OCI-LY7 (cell line): Measurements from ENCODE around the gene MRPL48. TPM values are rescaled to one million over a fixed set of nuclear protein-coding genes. Genes with fewer than 3 reads are reported as not detected.

Source experiments
- BruUV-seq: library from RNA; stranded (reverse); fragments of 400-500 nt; replicated peaks from 2 replicates; lab custom pipeline; 2021; lab: Mats Ljungman, UMichigan
- CTCF ChIA-PET: fragments of 300-600 bp; sonication (Branson Sonifier 250); formaldehyde crosslinking; loops from one replicate; lab custom pipeline; 2022; ENCODE audit warnings: antibody characterized with exemption; ENCODE audit not compliant: unreplicated experiment; lab: Charles Lee
- POLR2A ChIA-PET: fragments of 300-600 bp; sonication (Branson Sonifier 250); formaldehyde crosslinking; loops from one replicate; lab custom pipeline; 2022; ENCODE audit warnings: antibody characterized with exemption; lab: Charles Lee
- DNase-seq: peaks from one replicate; pipeline ENCODE4 v3.0.0-alpha.2; 2015; ENCODE audit warnings: low spot score
- H2AFZ ChIP-seq: fragments of 200-600 bp; sonication (generic), shearing (Covaris generic); 2 replicates; pipeline ENCODE4 v1.6.1; 2014; ENCODE audit warnings: mild to moderate bottlenecking, antibody characterized with exemption, low read length, moderate library complexity
- H3K27ac ChIP-seq: fragments of 200-600 bp; sonication (generic); 2 replicates; pipeline ENCODE4 v1.5.1; 2014; ENCODE audit warnings: mixed run types, low read depth, mild to moderate bottlenecking, moderate library complexity, low read length, inconsistent platforms; ENCODE audit not compliant: poor library complexity, severe bottlenecking
- H3K36me3 ChIP-seq: fragments of 200-600 bp; sonication (generic); 2 replicates; pipeline ENCODE4 v1.6.1; 2014; ENCODE audit warnings: mild to moderate bottlenecking, antibody characterized with exemption, low read length, moderate library complexity, mixed read lengths; ENCODE audit not compliant: insufficient read depth
- H3K4me1 ChIP-seq: fragments of 200-600 bp; sonication (generic); 2 replicates; pipeline ENCODE4 v1.5.1; 2014; ENCODE audit warnings: mild to moderate bottlenecking, low read length; ENCODE audit not compliant: insufficient read depth, poor library complexity, severe bottlenecking
- H3K4me2 ChIP-seq: fragments of 200-600 bp; sonication (generic); 2 replicates; pipeline ENCODE4 v1.6.1; 2014; ENCODE audit warnings: mild to moderate bottlenecking, low read length
- H3K4me3 ChIP-seq: fragments of 200-600 bp; sonication (generic); 2 replicates; pipeline ENCODE4 v1.5.1; 2014; ENCODE audit warnings: mild to moderate bottlenecking, low read depth, low read length; ENCODE audit not compliant: poor library complexity, severe bottlenecking
- H3K79me2 ChIP-seq: fragments of 200-600 bp; sonication (generic); 2 replicates; pipeline ENCODE4 v1.6.1; 2016; ENCODE audit warnings: low read depth, mild to moderate bottlenecking, low read length, moderate library complexity, mixed read lengths; ENCODE audit not compliant: insufficient read depth
- H3K9me2 ChIP-seq: fragments of 200-600 bp; sonication (generic); 2 replicates; pipeline ENCODE4 v1.6.1; 2016; ENCODE audit warnings: mild to moderate bottlenecking, low read length, mixed read lengths; ENCODE audit not compliant: insufficient read depth
- H3K9me3 ChIP-seq: fragments of 200-600 bp; sonication (generic); 2 replicates; pipeline ENCODE4 v1.6.1; 2014; ENCODE audit warnings: mild to moderate bottlenecking, mixed run types, low read length, mixed read lengths
- H4K20me1 ChIP-seq: fragments of 200-600 bp; sonication (generic); 2 replicates; pipeline ENCODE4 v1.6.1; 2014; ENCODE audit warnings: mild to moderate bottlenecking, antibody characterized with exemption, low read length, moderate library complexity, mixed read lengths; ENCODE audit not compliant: insufficient read depth
- CTCF ChIP-seq: fragments of 200-600 bp; sonication (generic); conservative IDR thresholded peaks from 2 replicates; pipeline ENCODE4 v1.5.1; 2014; ENCODE audit warnings: mild to moderate bottlenecking, antibody characterized with exemption, low read length, moderate library complexity, mixed read lengths
- EZH2phosphoT487 ChIP-seq: fragments of 200-600 bp; sonication (generic); IDR thresholded peaks from 2 replicates; pipeline ENCODE4 v1.6.1; 2018; ENCODE audit warnings: low read depth, borderline replicate concordance, mild to moderate bottlenecking, mixed run types, antibody characterized with exemption, low read length, moderate library complexity, mixed read lengths
- intact Hi-C: fragments of 100-400 bp; cut with micrococcal nuclease; formaldehyde crosslinking; loops from one replicate; pipeline ENCODE4 v1.10.0; 2022; ENCODE audit not compliant: unreplicated experiment
- total RNA-seq, 2 experiments: library from RNA; depleted of rRNA in 1 of 2; stranded (reverse); fragments of >200 nt in 1 of 2; shearing (Covaris generic) in 1 of 2; gene quantifications; 2 replicates each; pipeline ENCODE4 v1.2.3, GENCODE V29; 2014 to 2022

MRPL48 gene
- total RNA-seq, 2 experiments from 2014 or later = 63.9 to 167 TPM

- Histone ChIP-seq H3K79me2 (no peaks in the 10 kb centered on the region), H3K4me1 (no peaks in the 10 kb centered on the region), H3K9me2 (no peaks in the 10 kb centered on the region), H4K20me1 (no peaks in the 10 kb centered on the region), H3K9me3 (no peaks in the 10 kb centered on the region), H2AFZ (no peak overlapping the region), H3K36me3 (peaks cover 83% of the 10 kb centered on the region), H3K4me3 (no peak overlapping the region), H3K4me2 (no peak overlapping the region), H3K27ac (no peak overlapping the region)
- intact Hi-C loops = no loop called here
- POLR2A ChIA-PET = no interaction called here
- CTCF ChIA-PET = no interaction called here
- no peak for DNase-seq
- TF ChIP-seq EZH2phosphoT487 (no peak), CTCF (no peak)
- no TSS peak for BruUV-seq
These were observed 42.6 kb downstream of the MRPL48 start for GRCh38 chr11:73830261-73830660.

GRCh38 chr11:73833067-73833466 lies 45.4 kb downstream of the MRPL48 start:
- POLR2A ChIA-PET = no interaction called here
- Histone ChIP-seq H3K79me2 (no peaks in the 10 kb centered on the region), H3K4me2 (no peak overlapping the region), H3K27ac (no peak overlapping the region), H3K4me3 (no peak overlapping the region), H2AFZ (no peak overlapping the region), H3K9me3 (no peaks in the 10 kb centered on the region), H3K9me2 (no peaks in the 10 kb centered on the region), H3K36me3 (peaks cover 61% of the 10 kb centered on the region), H4K20me1 (no peaks in the 10 kb centered on the region), H3K4me1 (no peaks in the 10 kb centered on the region)
- no peak for DNase-seq
- CTCF ChIA-PET = no interaction called here
- intact Hi-C loops = no loop called here
- no TSS peak for BruUV-seq
- TF ChIP-seq EZH2phosphoT487 = no peak
- no peak for TF ChIP-seq CTCF

- CTCF ChIA-PET = interaction anchor here (0.6 kb wide), 1 partner anchor 13 kb away, joined by 3 read pairs; no protein-coding TSS in a partner anchor
These were observed 50.9 kb downstream of the MRPL48 start for GRCh38 chr11:73838443-73839122.

More at GRCh38 chr11:73838443-73839122, 50.9 kb downstream of the MRPL48 start:
- H3K9me2 ChIP-seq = no peaks in the 10 kb centered on the region
- POLR2A ChIA-PET = no interaction called here
- TF ChIP-seq EZH2phosphoT487 = no peak
- H3K27ac ChIP-seq = no peak overlapping the region
- no peak overlapping the region for H2AFZ ChIP-seq
- H3K4me2 ChIP-seq = no peak overlapping the region
- no peak overlapping the region for H3K4me3 ChIP-seq
- H4K20me1 ChIP-seq = no peaks in the 10 kb centered on the region
- peaks cover 37% of the 10 kb centered on the region for H3K36me3 ChIP-seq
- H3K9me3 ChIP-seq = 0 out of 2 replicates have a peak, but pooled peaks cover 6% of the 10 kb centered on the region
- H3K4me1 ChIP-seq = no peaks in the 10 kb centered on the region
- no TSS peak for BruUV-seq
- DNase-seq = no peak
- H3K79me2 ChIP-seq = no peaks in the 10 kb centered on the region
- intact Hi-C loops = no loop called here
